Endometrium (tissue), 2 donors: ENCODE results near the gene TAAR5.
"Not testable (repeated sequence)": the region's sequence is repeated elsewhere in the genome, so short reads cannot be mapped to it uniquely, and the experiment has no call there.

Experiments used
- FAIRE-seq: peaks from 2 replicates; lab custom pipeline; 2012; peaks lifted over from hg19 to GRCh38; lab: Jason Lieb, UNC
- donor health status: control.
- donor health status: control.

TAAR5 gene

GRCh38 chr6:132570221-132570777 lies 19.2 kb downstream of the TAAR5 start, which contains the start of gene TAAR6:
TSS of gene TAAR6 (plus strand) at chr6:132570322. CDS start at chr6:132570322, 0 bp downstream.
- no peak for FAIRE-seq

- no peak for FAIRE-seq
These were observed 20.4 kb downstream of the TAAR5 start for GRCh38 chr6:132569170-132569569.

- FAIRE-seq: no peak
These were observed 20.9 kb downstream of the TAAR5 start for GRCh38 chr6:132568611-132569010.

- FAIRE-seq: no peak
These were observed 22.0 kb downstream of the TAAR5 start for GRCh38 chr6:132567566-132567965.

- FAIRE-seq: no peak
These were observed 23.1 kb downstream of the TAAR5 start for GRCh38 chr6:132566404-132566803.

GRCh38 chr6:132560087-132560486 lies 29.5 kb downstream of the TAAR5 start:
- FAIRE-seq: not testable (repeated sequence)

- no peak for FAIRE-seq
These were observed 37.2 kb downstream of the TAAR5 start, which contains the start of gene TAAR8 for GRCh38 chr6:132552372-132552771. TSS of gene TAAR8 (plus strand) at chr6:132552672. CDS start at chr6:132552693, 21 bp downstream.

GRCh38 chr6:132551214-132551613 lies 38.3 kb downstream of the TAAR5 start:
- FAIRE-seq: no peak

GRCh38 chr6:132548746-132549463 lies 40.6 kb downstream of the TAAR5 start:
- FAIRE-seq: no peak

- no peak for FAIRE-seq
These were observed 44.7 kb downstream of the TAAR5 start for GRCh38 chr6:132544826-132545225.
